H1 (cell line): Measurements from ENCODE around the gene HTN3. TPM values are rescaled to one million over a fixed set of nuclear protein-coding genes. Genes with fewer than 3 reads are reported as not detected.

Experiments used
- NANOG ChIP-seq: IDR thresholded peaks from 2 replicates; pipeline ENCODE4 v1.6.1; 2011; ENCODE audit warnings: low read length, low read depth, mild to moderate bottlenecking, inconsistent platforms; ENCODE audit not compliant: insufficient read depth, poor library complexity, severe bottlenecking
- TAF7 ChIP-seq: optimal IDR thresholded peaks from 2 replicates; pipeline ENCODE3; 2011; ENCODE audit warnings: low read depth, mild to moderate bottlenecking, inconsistent platforms, low read length, moderate library complexity, borderline replicate concordance
- polyA plus RNA-seq, 7 experiments: library from polyadenylated mRNA; depleted of rRNA in 3 of 7; stranded (reverse) in 5 of 7; unstranded in 2 of 7; fragments of >200 nt in 5 of 7; fragments of 200-250 nt in 2 of 7; gene quantifications; 1 replicate in 5 of 7; 2 replicates in 1 of 7; 4 replicates in 1 of 7; pipeline versions ENCODE4 v1.2.1 to v1.2.3, GENCODE V29; 2011 to 2013; ENCODE audit warnings: missing spikeins in 2 of 7, mixed read lengths in 2 of 7
- total RNA-seq: library from RNA; stranded (reverse); fragmentation: NEBNext Ultra II Directional; extraction: Animal tissue kit (Norgen Biotek cat#: 25700); gene quantifications from 2 replicates; pipeline ENCODE4 v1.2.1, GENCODE V29; 2021

HTN3 gene
- total and polyA plus RNA-seq, 2 of the 8 experiments (the other 6 are each of a cell fraction or from before 2014, with no cell fraction given), result not detected

- no peak for TF ChIP-seq NANOG
- no peak for TF ChIP-seq TAF7
These were observed 51.9 kb downstream of the HTN3 start (continued) for GRCh38 chr4:70080205-70080604.

Other genes starting within 250 kb of the HTN3 start
- not detected in 2 replicates for gene SULT1E1, start 168.3 kb upstream of the HTN3 start, total RNA-seq
- gene SULT1E1, start 168.3 kb upstream of the HTN3 start, polyA plus RNA-seq (2011; rRNA removed), result not detected in 2 replicates
- gene CSN1S1, start 97.4 kb upstream of the HTN3 start, total RNA-seq, result not detected in 2 replicates
- gene CSN1S1, start 97.4 kb upstream of the HTN3 start, polyA plus RNA-seq (2011; rRNA removed), result not detected in 2 replicates
- not detected in 2 replicates for gene CSN2, start 62.7 kb upstream of the HTN3 start, total RNA-seq
- not detected in 2 replicates for gene CSN2, start 62.7 kb upstream of the HTN3 start, polyA plus RNA-seq (2011; rRNA removed)
- not detected in 2 replicates for gene STATH, start 32.5 kb upstream of the HTN3 start, total RNA-seq
- gene STATH, start 32.5 kb upstream of the HTN3 start, polyA plus RNA-seq (2011; rRNA removed), result not detected in 2 replicates
- not detected in 2 replicates for gene HTN1, start 22.0 kb downstream of the HTN3 start, total RNA-seq
- not detected in 2 replicates for gene HTN1, start 22.0 kb downstream of the HTN3 start, polyA plus RNA-seq (2011; rRNA removed)
- not detected in 2 replicates for gene PRR27, start 125.8 kb downstream of the HTN3 start, total RNA-seq
- gene PRR27, start 125.8 kb downstream of the HTN3 start, polyA plus RNA-seq (2011; rRNA removed), result not detected in 2 replicates
- gene ODAM, start 167.3 kb downstream of the HTN3 start, total RNA-seq, result not detected in 2 replicates
- 0.21 TPM in 1 of 2 replicates, not detected in the other for gene ODAM, start 167.3 kb downstream of the HTN3 start, polyA plus RNA-seq (2011; rRNA removed)
- not detected in 2 replicates for gene FDCSP, start 197.7 kb downstream of the HTN3 start, total RNA-seq
- gene FDCSP, start 197.7 kb downstream of the HTN3 start, polyA plus RNA-seq (2011; rRNA removed), result not detected in 2 replicates
- not detected in 2 replicates for gene CSN3, start 214.1 kb downstream of the HTN3 start, total RNA-seq
- gene CSN3, start 214.1 kb downstream of the HTN3 start, polyA plus RNA-seq (2011; rRNA removed), result not detected in 2 replicates